Duodenal mucosa (tissue), 2 donors: ENCODE results near the gene FSD1.
"Not testable (repeated sequence)": the region's sequence is repeated elsewhere in the genome, so short reads cannot be mapped to it uniquely, and the experiment has no call there.

Source experiments
- H3K27ac ChIP-seq: one replicate; pipeline ENCODE4 v1.7.0; 2013; ENCODE audit warnings: low read depth, low read length
- H3K27me3 ChIP-seq, 2 donors: one replicate each; pipeline ENCODE4 v1.7.0; 2013; ENCODE audit warnings: low read length in 2 of 2, control low read depth in 1 of 2; ENCODE audit not compliant: insufficient read depth in 2 of 2, control insufficient read depth in 1 of 2
- H3K36me3 ChIP-seq, 2 donors: one replicate each; pipeline ENCODE4 v1.7.0; 2013; ENCODE audit warnings: low read length in 2 of 2, control low read depth in 1 of 2; ENCODE audit not compliant: insufficient read depth in 2 of 2, control insufficient read depth in 1 of 2
- H3K4me1 ChIP-seq, 2 donors: one replicate each; pipeline ENCODE4 v1.7.0; 2013; ENCODE audit warnings: low read length in 2 of 2, control low read depth in 1 of 2; ENCODE audit not compliant: insufficient read depth in 2 of 2, control insufficient read depth in 1 of 2
- H3K4me3 ChIP-seq, 2 donors: one replicate each; pipeline ENCODE4 v1.7.0; 2013; ENCODE audit warnings: low read length in 2 of 2, low read depth in 1 of 2
- H3K9ac ChIP-seq, 2 donors: one replicate each; pipeline ENCODE4 v1.7.0; 2013; ENCODE audit warnings: low read length in 2 of 2, low read depth in 1 of 2
- H3K9me3 ChIP-seq, 2 donors: one replicate each; pipeline ENCODE4 v1.7.0; 2013; ENCODE audit warnings: low read length in 2 of 2, control low read depth in 1 of 2; ENCODE audit not compliant: control insufficient read depth in 1 of 2

FSD1 gene

GRCh38 chr19:4268816-4269430 is 35.5 kb upstream of the FSD1 start:
- no peak overlapping the region for H3K4me3 ChIP-seq
- no peaks in the 10 kb centered on the region for H3K9me3 ChIP-seq
- peaks cover 18 to 49% of the 10 kb centered on the region in 2 donors for H3K36me3 ChIP-seq
- no peaks in the 10 kb centered on the region for H3K27me3 ChIP-seq
- H3K9ac ChIP-seq: peak overlapping the region in 1 of 2 donors; percentile 10
- H3K4me1 ChIP-seq: peaks cover 7 to 11% of the 10 kb centered on the region in 2 donors
- no peak overlapping the region for H3K27ac ChIP-seq

GRCh38 chr19:4272894-4273293 is 31.5 kb upstream of the FSD1 start:
- peaks cover 7% of the 10 kb centered on the region in 2 donors for H3K4me1 ChIP-seq
- H3K27me3 ChIP-seq: peaks cover 2 to 6% of the 10 kb centered on the region in 2 donors
- no peak overlapping the region for H3K9ac ChIP-seq
- H3K9me3 ChIP-seq: no peaks in the 10 kb centered on the region
- no peak overlapping the region for H3K4me3 ChIP-seq
- H3K36me3 ChIP-seq: peaks cover 10 to 21% of the 10 kb centered on the region in 2 donors
- no peak overlapping the region for H3K27ac ChIP-seq

GRCh38 chr19:4274321-4274686 is 30.1 kb upstream of the FSD1 start:
- H3K4me1 ChIP-seq, H3K9ac ChIP-seq, H3K36me3 ChIP-seq, H3K9me3 ChIP-seq, H3K27ac ChIP-seq, H3K4me3 ChIP-seq: not testable (repeated sequence)
- peaks cover 10 to 11% of the 10 kb centered on the region in 2 donors for H3K27me3 ChIP-seq

- Histone ChIP-seq H3K9ac (no peak overlapping the region), H3K4me3 (no peak overlapping the region), H3K27ac (no peak overlapping the region), H3K4me1 (peaks cover 0 to 4% of the 10 kb centered on the region in 2 donors), H3K36me3 (no peaks in the 10 kb centered on the region), H3K27me3 (peaks cover 26 to 29% of the 10 kb centered on the region in 2 donors), H3K9me3 (no peaks in the 10 kb centered on the region)
Measured at GRCh38 chr19:4277191-4277696, 27.2 kb upstream of the FSD1 start.

GRCh38 chr19:4278010-4278409 is 26.4 kb upstream of the FSD1 start:
- no peak overlapping the region for H3K27ac ChIP-seq
- H3K4me1 ChIP-seq: peaks cover 0 to 4% of the 10 kb centered on the region in 2 donors
- no peaks in the 10 kb centered on the region for H3K9me3 ChIP-seq
- peaks cover 29 to 33% of the 10 kb centered on the region in 2 donors for H3K27me3 ChIP-seq
- no peak overlapping the region for H3K4me3 ChIP-seq
- H3K36me3 ChIP-seq: no peaks in the 10 kb centered on the region
- no peak overlapping the region for H3K9ac ChIP-seq

- H3K9me3 ChIP-seq: no peaks in the 10 kb centered on the region
- H3K27ac ChIP-seq: no peak within 1 kb of the TSS
- H3K4me1 ChIP-seq: peaks cover 0 to 4% of the 10 kb centered on the region in 2 donors
- no peak within 1 kb of the TSS for H3K9ac ChIP-seq
- H3K36me3 ChIP-seq: no peaks in the 10 kb centered on the region
- peaks cover 32 to 35% of the 10 kb centered on the region in 2 donors for H3K27me3 ChIP-seq
- no peak within 1 kb of the TSS for H3K4me3 ChIP-seq
Measured at GRCh38 chr19:4278419-4279266, 25.8 kb upstream of the FSD1 start, which contains the start of gene SHD. TSS of gene SHD (plus strand) at chr19:4279266. CDS start at chr19:4280064, 798 bp downstream.

GRCh38 chr19:4279267-4279529 is 25.2 kb upstream of the FSD1 start:
- H3K9me3 ChIP-seq: no peaks in the 10 kb centered on the region
- H3K36me3 ChIP-seq: no peaks in the 10 kb centered on the region
- H3K4me3 ChIP-seq: no peak overlapping the region
- peaks cover 0 to 4% of the 10 kb centered on the region in 2 donors for H3K4me1 ChIP-seq
- no peak overlapping the region for H3K27ac ChIP-seq
- peaks cover 32 to 35% of the 10 kb centered on the region in 2 donors for H3K27me3 ChIP-seq
- H3K9ac ChIP-seq: no peak overlapping the region

GRCh38 chr19:4279530-4280422 is 24.6 kb upstream of the FSD1 start:
- no peaks in the 10 kb centered on the region for H3K36me3 ChIP-seq
- H3K9me3 ChIP-seq: no peaks in the 10 kb centered on the region
- H3K27me3 ChIP-seq: peaks cover 32 to 35% of the 10 kb centered on the region in 2 donors
- no peak overlapping the region for H3K9ac ChIP-seq
- H3K4me1 ChIP-seq: peaks cover 0 to 4% of the 10 kb centered on the region in 2 donors
- no peak overlapping the region for H3K27ac ChIP-seq
- no peak overlapping the region for H3K4me3 ChIP-seq

GRCh38 chr19:4284176-4284958 is 20.0 kb upstream of the FSD1 start:
- Histone ChIP-seq H3K9me3 (no peaks in the 10 kb centered on the region), H3K9ac (peak overlapping the region; percentile 41 to 60), H3K4me1 (peaks cover 5 to 9% of the 10 kb centered on the region in 2 donors), H3K27ac (no peak overlapping the region), H3K36me3 (no peaks in the 10 kb centered on the region), H3K27me3 (peaks cover 21 to 26% of the 10 kb centered on the region in 2 donors), H3K4me3 (peak overlapping the region; percentile 69 to 84)
